Activated CD4-positive, alpha-beta T cell treated with anti-CD3 and anti-CD28 coated beads for 24 hours (primary cell): ENCODE measurements around the gene NRXN2.

Experiments
- DNase-seq, 2 donors: peaks; one replicate each; pipeline ENCODE4 v3.0.0-alpha.2; 2020; ENCODE audit warnings: low read depth in 2 of 2

Gene NRXN2

DNA sequence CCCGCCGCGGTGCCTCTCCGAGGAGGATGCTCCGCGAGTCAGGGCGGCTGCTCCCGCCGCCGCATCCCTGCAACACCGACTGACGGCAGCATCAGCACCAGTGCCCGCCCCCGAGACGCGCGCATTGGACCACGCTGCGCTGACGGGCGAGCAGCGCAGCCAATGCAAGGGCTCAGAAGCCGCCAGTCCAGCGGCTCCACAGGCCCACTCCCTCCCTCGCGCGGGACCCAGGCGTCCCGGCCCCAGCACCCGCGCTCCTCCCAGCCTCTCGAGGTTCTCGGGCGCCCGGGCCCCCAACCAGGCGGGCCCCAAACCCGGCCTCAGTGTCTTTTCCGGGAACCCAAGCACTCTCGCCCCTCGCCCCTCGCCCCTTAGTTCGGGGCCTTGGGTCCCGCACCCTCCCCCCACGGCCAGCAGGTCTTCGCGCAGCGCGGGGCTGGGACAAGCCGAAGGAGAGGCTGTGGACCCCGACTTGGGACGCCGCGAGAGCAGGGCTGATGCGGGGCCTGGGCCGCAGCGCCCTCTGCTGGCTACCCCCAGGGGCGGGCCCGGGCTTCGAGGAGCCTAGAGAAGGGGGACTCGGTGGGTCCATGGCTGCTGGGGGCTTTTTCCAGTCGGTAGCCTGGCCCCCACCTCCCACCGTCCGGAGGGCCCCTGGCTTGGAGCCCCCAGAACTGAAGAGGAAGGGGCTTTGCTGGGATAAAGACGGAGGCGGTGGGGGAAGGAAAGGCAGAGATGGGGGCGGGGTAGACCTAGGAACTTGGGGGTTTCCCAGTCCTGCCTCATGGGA, at the start of gene NRXN2:
TSS of gene NRXN2 (minus strand) at position 81 of the 790 bp plus-strand sequence. CDS start 9,498 bp downstream, outside the sequence.
- peak; percentile 78 to 82 for DNase-seq

DNA sequence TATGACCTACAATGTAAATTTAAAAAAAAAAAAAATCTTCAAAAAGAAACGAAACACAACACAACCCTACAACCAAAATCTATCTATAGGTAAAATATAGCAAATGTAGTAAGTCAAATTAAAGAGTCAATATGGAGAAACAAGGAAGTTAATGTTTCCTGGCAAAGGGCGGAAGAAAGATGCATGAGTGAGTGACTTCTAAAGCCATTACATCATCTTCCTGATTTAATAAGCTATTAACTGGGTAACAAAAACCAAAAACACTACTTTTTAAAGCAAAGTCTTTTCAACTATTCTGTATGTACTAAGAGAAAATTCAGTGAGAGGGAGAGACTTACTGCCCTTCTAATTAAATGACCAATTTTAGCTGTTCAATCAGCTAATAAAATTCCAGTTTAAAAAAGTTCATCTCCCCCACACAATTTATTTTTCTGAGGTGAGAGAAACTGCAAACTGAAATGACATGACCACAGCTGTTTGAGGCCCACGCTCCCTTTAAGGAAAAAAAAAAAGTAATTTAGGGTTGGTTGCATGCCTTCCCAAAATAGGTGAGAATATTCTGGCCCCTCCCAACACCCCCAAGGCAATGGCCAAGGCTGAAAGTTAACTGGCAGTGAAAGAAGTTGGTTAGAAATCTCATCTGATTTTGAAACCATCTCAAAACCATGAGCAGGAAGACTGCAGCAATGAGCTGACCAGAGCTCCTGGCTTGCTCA, 49.5 kb upstream of the NRXN2 start:
- DNase-seq, result no peak

- no peak for DNase-seq
These were observed 48.9 kb upstream of the NRXN2 start for GRCh38 chr11:64771861-64772260.

DNA sequence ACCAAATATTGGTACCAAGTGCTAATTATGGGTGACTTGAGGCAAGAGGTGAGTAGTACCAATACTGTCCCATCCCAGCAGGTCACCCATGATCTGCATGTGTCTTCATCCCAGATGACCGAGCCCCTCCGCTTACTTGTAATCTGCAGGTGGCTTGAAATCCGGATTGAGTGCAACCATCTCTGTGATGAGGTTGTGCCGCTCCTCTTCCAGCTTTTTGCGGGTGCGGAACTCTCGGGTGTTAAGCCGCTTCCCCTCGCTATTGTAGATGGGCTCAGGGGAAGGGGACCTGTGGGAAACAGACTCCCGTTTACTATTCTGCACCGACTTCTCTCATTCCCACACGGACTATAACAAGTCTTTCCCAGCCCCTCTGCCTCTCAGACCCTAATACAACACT, 47.1 kb upstream of the NRXN2 start:
- no peak for DNase-seq

- DNase-seq, result no peak
These were observed 46.3 kb upstream of the NRXN2 start for GRCh38 chr11:64769283-64769682.

- DNase-seq, result no peak
These were observed 45.3 kb upstream of the NRXN2 start for GRCh38 chr11:64768300-64768694.

GRCh38 chr11:64767344-64768299, 44.6 kb upstream of the NRXN2 start:
- DNase-seq, result peak; percentile 74 to 79

- DNase-seq, result no peak
These were observed 43.9 kb upstream of the NRXN2 start for GRCh38 chr11:64766881-64767280.

GRCh38 chr11:64765851-64766665, 43.1 kb upstream of the NRXN2 start:
- DNase-seq, result no peak

GRCh38 chr11:64765291-64765850, 42.4 kb upstream of the NRXN2 start:
- DNase-seq, result no peak

GRCh38 chr11:64764753-64765152, 41.8 kb upstream of the NRXN2 start:
- DNase-seq, result no peak

- DNase-seq, result no peak
These were observed 41.1 kb upstream of the NRXN2 start for GRCh38 chr11:64764040-64764611.

DNA sequence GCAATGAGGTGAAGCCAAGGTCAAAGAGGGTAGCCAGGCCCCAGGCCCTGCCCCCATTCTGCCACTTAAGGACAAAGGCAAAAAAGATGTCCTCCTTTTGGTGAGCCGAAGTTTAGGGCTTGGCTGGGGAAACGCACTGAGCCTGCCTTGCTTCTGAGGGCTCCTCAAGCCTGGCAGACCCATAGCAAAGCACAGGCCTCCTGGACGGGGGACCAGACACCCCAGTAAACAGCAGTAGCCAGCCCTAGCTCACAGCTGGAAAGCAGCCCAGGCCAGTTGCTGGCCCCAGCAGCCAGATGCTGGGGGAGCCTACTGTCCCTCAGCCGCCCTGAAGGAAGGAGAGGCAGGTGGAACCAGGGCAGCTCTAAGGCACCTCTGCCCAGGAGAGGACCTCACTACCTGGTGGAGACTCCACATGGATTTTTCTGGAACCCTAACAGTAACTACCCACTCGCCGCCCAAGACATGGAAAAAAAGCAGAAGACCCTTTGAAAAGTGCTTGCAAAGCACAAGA, 40.6 kb upstream of the NRXN2 start:
- DNase-seq, result no peak

DNA sequence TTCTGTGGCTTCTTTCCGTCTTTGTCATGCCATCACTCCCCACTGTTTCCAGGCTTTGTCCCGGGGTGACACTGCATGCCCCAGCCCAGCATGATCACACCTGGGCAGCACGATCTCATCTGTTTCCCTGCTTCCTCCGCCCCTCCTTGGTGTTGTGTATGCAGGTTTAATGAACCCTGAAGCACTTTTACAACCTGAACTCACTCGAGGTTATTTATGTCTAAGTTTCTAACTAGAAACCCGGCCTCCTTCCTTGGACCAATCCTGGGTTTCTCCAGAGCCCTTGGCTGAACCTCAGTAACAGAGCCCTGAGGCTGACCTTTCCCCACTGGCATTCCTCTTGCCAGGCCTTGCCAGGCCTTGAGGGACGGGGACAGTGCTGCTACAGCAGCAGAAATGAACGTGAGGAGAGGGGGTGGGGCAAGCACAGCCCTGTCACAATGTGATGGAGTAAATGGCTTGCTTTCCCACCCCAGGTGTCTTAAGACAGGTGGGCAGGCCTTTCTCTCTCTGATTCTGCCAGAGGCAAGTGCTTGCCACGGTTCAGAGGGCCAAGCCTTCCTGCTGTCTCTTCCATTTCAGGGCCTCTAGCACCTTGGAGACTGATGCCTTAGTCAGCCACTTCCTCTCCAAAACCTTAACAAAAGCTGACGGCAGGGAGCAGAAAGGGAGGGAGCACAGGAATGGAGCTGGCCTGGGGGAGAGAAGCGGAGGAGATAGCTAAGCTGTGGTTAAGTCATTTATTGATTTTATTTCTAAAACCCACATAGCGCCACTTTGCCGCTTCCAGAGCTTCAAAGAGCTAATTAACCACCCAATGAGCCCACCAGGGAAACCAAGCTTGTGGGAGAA, 39.9 kb upstream of the NRXN2 start:
- DNase-seq, result no peak

GRCh38 chr11:64762277-64762673, 39.3 kb upstream of the NRXN2 start:
- DNase-seq, result no peak

DNA sequence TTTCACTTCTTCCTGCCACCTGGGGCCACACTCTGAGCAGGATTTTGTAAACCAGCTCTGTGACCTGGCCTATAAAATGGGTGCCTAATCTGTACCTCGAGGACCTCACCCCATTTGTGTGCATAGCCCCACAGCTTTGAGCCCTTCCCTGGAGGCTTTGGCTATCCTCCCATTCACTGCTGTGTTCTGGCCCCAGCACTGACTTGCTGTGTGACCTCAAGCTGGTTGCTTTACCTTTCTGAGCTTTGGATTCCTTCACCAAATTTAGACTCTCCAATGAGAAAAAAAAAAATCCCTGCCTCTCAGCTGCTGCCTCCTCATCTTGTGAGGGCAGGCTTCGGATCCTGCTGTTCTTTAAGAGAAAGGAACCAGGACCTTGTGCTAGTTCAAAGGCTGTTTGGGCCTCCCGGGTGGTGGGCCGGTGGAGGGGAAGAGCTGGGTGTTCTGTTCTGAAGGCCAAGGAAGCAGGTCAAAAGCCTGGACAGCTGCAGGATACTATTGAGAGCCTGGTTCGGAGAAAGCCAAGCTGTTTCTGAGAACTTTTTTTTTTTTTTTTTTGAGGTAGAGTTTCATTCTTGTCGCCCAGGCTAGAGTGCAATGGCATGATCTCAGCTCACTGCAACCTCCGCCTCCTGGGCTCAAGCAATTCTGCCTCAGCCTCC, 37.9 kb upstream of the NRXN2 start:
- DNase-seq, result no peak

- DNase-seq, result no peak
These were observed 37.0 kb upstream of the NRXN2 start, which contains the start of gene PYGM for GRCh38 chr11:64759722-64760719. PYGM (minus strand) TSS chr11:64759974; CDS start chr11:64759898, 76 bp downstream.
